Activated CD8-positive, alpha-beta memory T cell treated with anti-CD3 and anti-CD28 coated beads for 36 hours (primary cell): ENCODE measurements around the gene KCNK4. TPM values are rescaled to one million over a fixed set of nuclear protein-coding genes. Genes with fewer than 3 reads are reported as not detected.

ENCODE experiments used
- CTCF ChIA-PET: fragments of 350-600 bp; sonication (Branson Sonifier 250); formaldehyde crosslinking; loops from one replicate; lab custom pipeline; 2021; ENCODE audit warnings: antibody characterized with exemption; lab: Charles Lee
- POLR2A ChIA-PET: fragments of 350-600 bp; sonication (Branson Sonifier 250); formaldehyde crosslinking; loops from one replicate; lab custom pipeline; 2021; ENCODE audit warnings: antibody characterized with exemption; lab: Charles Lee
- total RNA-seq, 2 experiments: library from RNA; stranded (reverse); gene quantifications; one replicate each; pipeline ENCODE4 v1.2.3, GENCODE V29; 2021

Gene KCNK4
- total RNA-seq, 2 experiments from 2014 or later = not detected

DNA sequence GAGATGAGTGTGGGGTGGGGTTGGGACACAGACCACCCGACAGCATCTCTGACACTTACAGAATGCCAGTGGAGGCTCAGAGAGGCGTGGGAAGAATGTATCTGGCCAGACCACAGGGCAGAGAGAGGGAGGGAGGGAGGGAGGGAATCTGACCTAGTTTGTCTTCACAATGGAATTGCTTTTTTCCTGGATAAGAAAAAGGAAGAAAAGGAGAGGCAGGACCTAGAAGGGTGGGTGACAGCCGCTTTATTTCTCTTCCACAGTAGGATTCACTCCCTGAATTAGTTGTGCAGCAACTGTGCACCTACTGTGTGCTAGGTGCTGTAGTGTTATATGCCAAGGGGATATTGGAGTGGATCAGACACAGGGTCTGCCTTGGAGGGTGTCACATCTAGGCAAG is 3.7 kb downstream of the KCNK4 start:
- POLR2A ChIA-PET = no interaction called here
- CTCF ChIA-PET = no interaction called here

DNA sequence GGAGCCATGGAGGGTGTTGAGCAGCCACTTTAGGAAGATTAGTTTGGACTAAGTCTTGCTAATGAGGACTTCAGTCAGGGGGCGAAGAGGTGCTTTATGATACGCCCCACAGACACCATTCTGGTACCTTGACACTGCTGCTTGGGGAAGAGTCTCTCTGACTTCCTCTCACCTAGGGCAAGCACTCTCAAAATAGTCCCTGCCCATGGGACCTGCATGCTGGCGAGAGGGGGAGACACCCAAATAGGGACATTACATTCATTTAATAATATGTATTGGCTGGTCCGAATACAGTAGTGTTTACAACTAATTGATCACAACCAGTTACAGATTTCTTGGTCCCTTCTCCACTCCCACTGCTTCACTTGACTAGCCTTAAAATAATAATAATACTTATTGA is 4.7 kb downstream of the KCNK4 start:
- ChIA-PET POLR2A (no interaction called here), CTCF (interaction anchor here (0.6 kb wide), 1 partner anchor 8 kb away, joined by 3 read pairs; no protein-coding TSS in a partner anchor)

DNA sequence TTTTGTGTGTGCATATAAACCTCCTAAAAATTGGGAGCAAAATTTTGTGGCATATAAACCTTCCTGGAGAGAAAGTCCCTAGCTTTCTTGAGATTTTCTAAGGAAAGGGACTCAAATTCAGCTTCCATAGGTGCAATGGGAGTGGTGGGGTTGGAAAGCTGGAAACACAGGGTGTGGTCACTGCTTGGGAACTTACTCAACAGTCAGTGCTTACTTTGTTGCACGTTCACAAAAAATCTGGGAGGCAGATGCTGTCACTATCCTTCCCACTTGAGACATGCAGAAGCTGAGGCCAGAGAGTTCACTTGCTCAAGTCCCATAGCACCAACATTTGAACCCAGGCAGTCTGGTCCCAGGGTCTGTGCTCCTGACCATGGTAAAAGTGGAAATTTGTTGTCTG is 5.1 kb downstream of the KCNK4 start:
- ChIA-PET POLR2A (interaction anchor here (1.2 kb wide), 1 partner anchor 25 kb away, joined by 3 read pairs; no protein-coding TSS in a partner anchor), CTCF (interaction anchor here (0.6 kb wide), 1 partner anchor 1022 kb away, joined by 3 read pairs; no protein-coding TSS in a partner anchor)

DNA sequence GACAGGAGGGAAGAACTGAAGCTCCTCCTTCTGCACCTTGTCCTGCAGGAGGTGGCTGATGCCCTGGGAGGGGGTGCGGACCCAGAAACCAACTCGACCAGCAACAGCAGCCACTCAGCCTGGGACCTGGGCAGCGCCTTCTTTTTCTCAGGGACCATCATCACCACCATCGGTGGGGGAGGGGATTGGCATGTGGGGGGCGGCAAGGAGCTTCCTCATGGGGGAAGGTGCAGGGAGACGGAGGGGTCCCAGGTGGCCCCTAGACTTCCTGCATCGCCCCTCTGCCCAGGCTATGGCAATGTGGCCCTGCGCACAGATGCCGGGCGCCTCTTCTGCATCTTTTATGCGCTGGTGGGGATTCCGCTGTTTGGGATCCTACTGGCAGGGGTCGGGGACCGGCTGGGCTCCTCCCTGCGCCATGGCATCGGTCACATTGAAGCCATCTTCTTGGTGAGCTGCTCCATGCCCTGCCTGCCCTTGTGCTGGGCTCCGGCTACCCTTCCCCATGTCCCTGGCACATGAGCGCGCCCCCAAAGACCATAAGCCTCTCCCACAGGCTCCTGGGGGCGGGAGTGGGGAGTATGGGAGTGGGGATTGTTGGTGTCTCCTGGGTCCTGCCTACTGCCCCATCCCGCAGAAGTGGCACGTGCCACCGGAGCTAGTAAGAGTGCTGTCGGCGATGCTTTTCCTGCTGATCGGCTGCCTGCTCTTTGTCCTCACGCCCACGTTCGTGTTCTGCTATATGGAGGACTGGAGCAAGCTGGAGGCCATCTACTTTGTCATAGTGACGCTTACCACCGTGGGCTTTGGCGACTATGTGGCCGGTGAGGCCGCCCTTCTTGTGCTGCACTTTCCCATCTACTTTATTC is 6.0 kb downstream of the KCNK4 start:
- POLR2A ChIA-PET = interaction anchor here (1.2 kb wide), 1 partner anchor 26 kb away, joined by 3 read pairs; no protein-coding TSS in a partner anchor

DNA sequence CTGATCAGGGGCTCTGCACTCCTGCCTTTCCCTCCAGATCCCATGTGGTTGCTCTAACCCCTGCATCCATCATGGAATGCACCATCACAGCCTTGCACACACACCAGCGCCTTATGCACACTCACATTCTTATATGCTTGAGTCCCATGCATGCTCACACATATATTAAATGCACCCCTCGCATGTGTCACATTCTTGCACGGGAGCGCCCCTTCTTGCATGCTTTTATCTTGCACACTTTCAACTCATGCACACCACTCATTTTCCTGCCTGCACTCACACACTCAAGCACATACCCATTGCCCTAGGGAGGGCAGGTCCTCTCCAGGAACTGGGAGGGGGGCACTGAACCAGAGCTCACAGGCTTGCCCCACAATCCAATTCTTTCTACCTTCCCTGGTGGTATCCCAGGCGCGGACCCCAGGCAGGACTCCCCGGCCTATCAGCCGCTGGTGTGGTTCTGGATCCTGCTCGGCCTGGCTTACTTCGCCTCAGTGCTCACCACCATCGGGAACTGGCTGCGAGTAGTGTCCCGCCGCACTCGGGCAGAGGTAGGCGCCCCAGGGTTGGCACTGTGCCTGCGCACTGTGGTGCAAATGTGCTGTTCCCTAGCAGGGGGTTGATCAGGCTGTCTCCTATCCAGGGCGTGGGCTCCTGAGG is 6.7 kb downstream of the KCNK4 start:
- CTCF ChIA-PET = interaction anchor here (1.0 kb wide), 1 partner anchor 15 kb away, joined by 3 read pairs; no protein-coding TSS in a partner anchor

More for the DNA sequence above, 6.0 kb downstream of the KCNK4 start:
- CTCF ChIA-PET = interaction anchor here (0.6 to 1.0 kb wide), 2 partner anchors 16 to 1021 kb away, joined by 3 read pairs; no protein-coding TSS in a partner anchor

DNA sequence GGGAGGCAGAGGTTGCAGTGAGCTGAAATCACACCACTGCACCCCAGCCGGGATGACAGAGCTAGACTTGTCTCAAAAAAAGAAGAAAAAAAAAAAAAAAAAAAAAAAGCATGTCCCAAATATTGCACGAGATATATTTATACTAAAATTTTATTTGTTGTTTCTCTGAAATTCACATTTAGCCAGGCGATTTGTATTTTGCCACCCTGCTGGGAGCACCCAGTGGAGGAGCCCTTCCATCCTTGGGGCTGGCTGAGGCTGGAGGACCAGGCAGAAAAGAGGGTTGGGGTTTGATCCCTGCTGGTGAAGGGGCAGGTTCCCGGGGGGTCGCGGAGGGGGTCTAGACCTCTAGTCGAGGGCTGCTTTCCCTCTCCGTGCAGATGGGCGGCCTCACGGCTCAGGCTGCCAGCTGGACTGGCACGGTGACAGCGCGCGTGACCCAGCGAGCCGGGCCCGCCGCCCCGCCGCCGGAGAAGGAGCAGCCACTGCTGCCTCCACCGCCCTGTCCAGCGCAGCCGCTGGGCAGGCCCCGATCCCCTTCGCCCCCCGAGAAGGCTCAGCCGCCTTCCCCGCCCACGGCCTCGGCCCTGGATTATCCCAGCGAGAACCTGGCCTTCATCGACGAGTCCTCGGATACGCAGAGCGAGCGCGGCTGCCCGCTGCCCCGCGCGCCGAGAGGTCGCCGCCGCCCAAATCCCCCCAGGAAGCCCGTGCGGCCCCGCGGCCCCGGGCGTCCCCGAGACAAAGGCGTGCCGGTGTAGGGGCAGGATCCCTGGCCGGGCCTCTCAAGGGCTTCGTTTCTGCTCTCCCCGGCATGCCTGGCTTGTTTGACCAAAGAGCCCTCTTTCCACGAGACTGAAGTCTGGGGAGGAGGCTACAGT is 8.1 kb downstream of the KCNK4 start:
- CTCF ChIA-PET = interaction anchor here (0.6 kb wide), 1 partner anchor 31 kb away, joined by 3 read pairs; no protein-coding TSS in a partner anchor

More for the DNA sequence above, 6.7 kb downstream of the KCNK4 start:
- POLR2A ChIA-PET = no interaction called here

DNA sequence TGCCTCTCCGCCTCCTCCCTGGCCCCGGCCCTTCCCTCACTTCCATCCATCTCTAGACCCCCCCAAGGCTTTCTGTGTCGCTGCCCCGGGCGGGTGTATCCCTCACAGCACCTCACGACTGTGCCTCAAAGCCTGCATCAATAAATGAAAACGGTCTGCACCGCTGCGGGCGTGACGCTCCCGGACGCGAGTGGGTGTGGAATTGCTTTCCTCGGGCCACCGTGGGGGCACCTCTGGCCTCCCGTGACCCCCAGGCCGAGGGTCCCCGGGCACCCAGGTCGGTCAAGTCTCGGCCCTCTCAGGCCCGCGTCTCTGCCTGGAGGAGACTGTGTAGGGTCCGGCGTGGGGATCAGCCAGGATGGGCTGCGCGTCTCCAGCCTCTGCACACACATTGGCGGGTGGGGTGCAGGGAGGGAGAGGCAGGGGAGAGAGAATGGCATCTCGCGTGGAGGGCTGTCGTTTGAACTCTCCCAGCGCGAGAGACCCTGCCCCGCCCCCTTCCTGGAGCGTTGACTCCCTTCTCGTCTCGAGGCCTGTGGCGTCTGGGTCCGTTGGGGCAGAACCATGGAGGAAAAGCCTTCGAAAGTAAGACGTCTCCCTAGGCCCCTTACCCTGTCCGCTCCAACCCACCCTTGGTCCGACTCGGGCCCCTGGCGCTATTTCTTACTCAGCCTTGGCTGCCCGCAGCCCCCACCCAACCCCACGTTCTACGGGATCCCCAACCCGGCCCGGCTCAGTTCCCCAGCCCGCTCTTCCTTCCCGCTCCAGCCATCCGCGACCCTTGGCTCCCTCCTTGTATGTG is 8.9 kb downstream of the KCNK4 start, which contains the start of gene CATSPERZ:
TSS of gene CATSPERZ (plus strand) at position 512 of the 802 bp plus-strand sequence. CDS start at position 565, 53 bp downstream.
- ChIA-PET CTCF (interaction anchor here (0.8 to 6.3 kb wide), 20 partner anchors 10 to 300 kb away, joined by 3 to 61 read pairs (median 5); partner anchors contain the start of genes BAD, GPR137, PLCB3 and PPP1R14B), POLR2A (interaction anchor here (1.2 kb wide), 1 partner anchor 15 kb away, joined by 4 read pairs; the partner anchor contains the start of gene BAD)

More for the DNA sequence above, 8.1 kb downstream of the KCNK4 start:
- POLR2A ChIA-PET = no interaction called here

DNA sequence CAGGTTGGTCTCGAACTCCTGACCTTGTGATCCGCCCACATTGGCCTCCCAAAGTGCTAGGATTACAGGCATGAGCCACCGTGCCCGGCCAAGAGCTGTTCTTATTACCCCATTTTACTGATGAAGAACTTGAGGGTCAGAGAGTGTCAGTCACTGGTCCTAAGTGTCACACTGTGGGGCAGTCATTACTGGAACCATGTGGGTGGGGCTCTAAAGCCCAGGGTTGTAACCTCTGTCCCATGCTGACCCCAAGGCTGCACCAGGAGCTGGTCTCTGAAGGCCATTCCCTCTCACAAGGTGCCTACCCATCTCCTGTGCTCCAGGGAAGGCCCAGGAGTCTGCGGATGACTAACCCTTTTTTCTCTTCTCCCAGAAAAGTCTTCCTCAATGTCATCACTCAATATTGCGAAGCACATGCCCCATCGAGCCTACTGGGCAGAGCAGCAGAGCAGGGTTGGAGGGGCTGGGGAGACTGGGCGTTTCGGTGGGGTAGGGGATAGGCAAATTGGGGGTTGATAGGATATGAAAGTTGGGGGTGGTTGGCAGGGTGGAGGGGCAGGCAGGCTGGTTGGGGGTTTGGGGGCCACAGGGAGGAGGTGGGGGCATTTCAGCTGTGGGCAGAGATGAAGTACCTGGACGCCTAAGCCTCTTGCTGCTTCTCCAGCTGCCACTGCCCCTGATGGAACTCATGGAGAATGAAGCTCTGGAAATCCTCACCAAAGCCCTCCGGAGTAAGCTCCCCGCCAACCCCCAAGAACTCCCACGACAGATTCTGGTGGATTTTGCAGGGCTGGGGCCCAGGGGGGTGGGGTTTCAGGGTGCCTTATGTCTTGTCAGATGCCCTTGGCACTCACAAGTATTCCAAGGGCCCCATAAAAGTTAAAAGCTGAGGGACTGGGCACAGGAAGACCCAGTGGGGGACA is 12.3 kb downstream of the KCNK4 start:
- POLR2A ChIA-PET = interaction anchor here (0.5 to 2.3 kb wide), 9 partner anchors 14 to 96 kb away, joined by 3 to 16 read pairs (median 4); partner anchors contain the start of genes CCDC88B, FERMT3, FKBP2 and GPR137
- CTCF ChIA-PET = interaction anchor here (0.5 to 6.3 kb wide), 23 partner anchors 8 to 142 kb away, joined by 3 to 61 read pairs (median 5); partner anchors contain the start of genes BAD, CCDC88B, DNAJC4 and FERMT3

DNA sequence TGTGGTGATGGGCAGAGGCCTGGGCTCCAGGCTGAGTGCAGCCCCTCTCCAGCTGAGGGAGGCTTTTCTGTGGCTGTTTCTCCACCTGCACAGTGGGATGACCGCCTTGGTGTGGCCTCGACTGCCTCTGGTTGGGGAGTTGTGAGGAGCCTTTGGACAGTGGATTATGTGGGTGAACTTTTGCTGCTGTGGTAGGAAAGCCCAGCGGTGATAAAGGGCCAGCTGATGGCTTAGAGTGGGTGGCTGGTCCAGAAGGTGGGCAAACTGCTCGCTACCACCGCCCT is 12.9 kb downstream of the KCNK4 start:
- CTCF ChIA-PET = interaction anchor here (0.7 to 6.3 kb wide), 21 partner anchors 12 to 142 kb away, joined by 3 to 61 read pairs (median 5); partner anchors contain the start of genes BAD, CCDC88B, DNAJC4 and FERMT3

DNA sequence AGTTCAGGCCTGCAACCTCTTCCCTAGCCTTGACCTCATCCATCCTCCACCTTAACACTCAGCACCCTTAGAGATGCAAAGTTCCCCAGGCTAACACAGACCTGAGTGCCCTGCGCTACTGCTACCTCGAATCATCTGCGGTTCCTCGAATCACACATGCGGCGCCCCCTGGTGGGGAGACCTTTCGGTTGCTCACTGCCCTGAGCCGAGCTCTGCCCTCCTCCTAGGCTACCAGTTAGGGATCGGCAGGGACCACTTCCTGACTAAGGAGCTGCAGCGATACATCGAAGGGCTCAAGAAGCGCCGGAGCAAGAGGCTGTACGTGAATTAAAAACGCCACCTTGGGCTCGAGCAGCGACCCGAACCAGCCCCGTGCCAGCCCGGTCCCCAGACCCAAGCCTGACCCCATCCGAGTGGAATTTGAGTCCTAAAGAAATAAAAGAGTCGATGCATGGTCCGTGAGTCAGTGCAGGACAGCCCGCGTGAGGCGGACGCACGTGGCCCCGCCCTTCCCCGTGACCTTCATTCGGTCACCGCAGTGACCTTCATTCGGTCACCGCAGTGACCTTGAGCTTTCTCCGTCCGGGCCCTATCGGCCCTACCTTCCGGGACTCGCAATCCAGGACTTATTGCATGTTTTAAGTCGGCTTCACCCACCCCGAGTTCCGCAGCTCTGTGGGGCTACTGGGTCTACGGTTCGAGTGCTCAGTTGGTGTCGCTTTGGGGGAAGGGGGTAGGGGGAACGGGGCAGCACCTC is 13.4 kb downstream of the KCNK4 start:
- POLR2A ChIA-PET = interaction anchor here (0.6 to 2.3 kb wide), 14 partner anchors 13 to 120 kb away, joined by 3 to 16 read pairs (median 4); partner anchors contain the start of genes BAD, FERMT3, GPR137 and PPP1R14B
- CTCF ChIA-PET = interaction anchor here (0.6 to 6.3 kb wide), 26 partner anchors 13 to 143 kb away, joined by 3 to 61 read pairs (median 4); partner anchors contain the start of genes BAD, CCDC88B, DNAJC4 and FERMT3

More for the DNA sequence above, 12.9 kb downstream of the KCNK4 start:
- POLR2A ChIA-PET = interaction anchor here (0.7 to 2.3 kb wide), 10 partner anchors 13 to 119 kb away, joined by 3 to 16 read pairs (median 4); partner anchors contain the start of genes BAD, FERMT3, GPR137 and PPP1R14B

DNA sequence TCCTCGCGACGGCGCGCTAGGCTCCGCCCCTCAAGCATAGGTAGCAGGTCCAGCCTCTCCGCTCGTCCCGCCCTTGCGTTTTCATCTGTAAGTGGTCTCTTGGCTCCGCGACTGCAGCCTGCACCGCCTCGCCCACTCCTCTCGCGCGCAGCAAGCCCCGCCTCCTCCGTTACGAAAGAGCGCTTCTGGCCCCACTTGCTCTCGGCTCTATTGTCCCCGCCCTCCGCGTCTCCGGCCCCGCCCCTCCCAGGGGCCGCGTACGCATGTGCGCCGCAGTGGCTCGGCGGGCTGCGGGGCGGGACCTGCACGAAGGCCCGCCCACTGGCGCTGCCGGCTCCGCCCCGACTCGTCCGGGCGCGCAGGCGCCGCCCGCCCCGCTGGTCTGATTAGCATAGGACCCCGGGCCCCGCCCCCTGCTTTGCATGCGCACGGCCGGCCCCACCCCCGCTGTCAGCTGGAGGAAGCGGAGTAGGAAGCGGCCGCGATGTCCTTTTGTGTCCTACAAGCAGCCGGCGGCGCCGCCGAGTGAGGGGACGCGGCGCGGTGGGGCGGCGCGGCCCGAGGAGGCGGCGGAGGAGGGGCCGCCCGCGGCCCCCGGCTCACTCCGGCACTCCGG is 14.1 kb downstream of the KCNK4 start, which contains the start of gene ESRRA:
TSS of gene ESRRA (plus strand) at position 450 of the 616 bp plus-strand sequence. CDS start 1,656 bp downstream, outside the sequence.
- POLR2A ChIA-PET = interaction anchor here (0.6 to 2.3 kb wide), 9 partner anchors 12 to 120 kb away, joined by 3 to 16 read pairs (median 6); partner anchors contain the start of genes FERMT3, PPP1R14B, PRDX5 and TRMT112
- CTCF ChIA-PET = interaction anchor here (0.9 to 6.3 kb wide), 17 partner anchors 12 to 139 kb away, joined by 3 to 61 read pairs (median 8); partner anchors contain the start of genes BAD, CCDC88B, DNAJC4 and FERMT3

DNA sequence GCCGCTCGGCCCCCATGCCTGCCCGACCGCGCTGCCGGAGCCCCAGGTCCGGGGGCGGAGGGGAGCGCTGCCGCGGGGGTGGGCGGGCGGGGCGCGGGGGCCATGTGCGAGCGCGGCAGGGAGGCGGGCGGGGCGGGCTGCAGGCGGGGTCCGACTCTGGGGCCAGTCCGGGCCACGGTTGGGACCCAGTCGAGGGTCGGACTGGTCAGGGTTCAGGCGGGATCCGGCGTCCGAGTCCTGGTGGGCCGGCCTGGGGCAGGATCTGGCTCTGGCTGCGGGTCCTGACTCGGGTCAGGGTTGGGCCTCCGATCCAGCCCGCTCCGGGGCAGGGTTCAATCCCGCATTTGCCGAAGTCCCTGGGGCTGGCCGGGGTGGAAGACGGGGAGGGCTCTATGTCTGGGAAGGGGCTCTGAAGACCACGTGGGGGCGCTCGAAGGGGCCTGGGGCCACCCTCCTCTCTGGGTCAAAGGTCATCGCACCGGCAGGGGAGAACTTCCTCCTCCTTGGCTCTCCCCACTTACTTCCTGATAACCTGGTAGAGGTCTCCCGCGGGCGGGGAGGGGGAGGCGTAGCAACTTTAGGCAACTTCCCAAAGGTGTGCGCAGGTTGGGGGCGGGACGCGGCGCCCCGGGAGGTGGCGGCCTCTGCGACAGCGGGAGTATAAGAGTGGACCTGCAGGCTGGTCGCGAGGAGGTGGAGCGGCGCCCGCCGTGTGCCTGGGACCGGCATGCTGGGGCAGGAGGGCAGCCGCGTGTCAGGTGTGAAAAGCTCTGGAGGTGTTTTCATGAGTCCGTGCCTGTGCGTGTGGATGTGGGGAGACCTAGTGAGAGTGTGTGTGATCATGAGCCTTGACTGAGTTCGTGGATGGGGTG is 14.8 kb downstream of the KCNK4 start:
- POLR2A ChIA-PET = interaction anchor here (1.6 kb wide), 1 partner anchor 26 kb away, joined by 6 read pairs; no protein-coding TSS in a partner anchor
- CTCF ChIA-PET = interaction anchor here (6.3 kb wide), 1 partner anchor 56 kb away, joined by 61 read pairs; the partner anchor contains the start of gene PLCB3

DNA sequence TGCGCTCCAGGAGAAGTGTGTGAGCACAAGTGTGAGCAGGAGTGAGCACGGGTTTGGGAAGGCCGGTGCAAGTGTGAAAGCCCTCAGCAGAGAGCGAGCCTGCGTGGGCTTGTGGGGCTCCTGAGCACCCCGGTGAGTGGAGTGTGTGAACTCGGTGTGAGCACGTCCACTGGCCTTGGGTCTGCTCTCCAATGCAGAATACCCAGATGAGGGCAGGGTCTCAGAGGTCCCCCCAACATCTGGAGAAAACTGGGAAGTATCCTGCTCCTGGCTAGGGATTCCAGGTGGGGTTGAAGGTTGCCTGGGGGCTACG is 15.4 kb downstream of the KCNK4 start:
- ChIA-PET CTCF (no interaction called here), POLR2A (no interaction called here)
